NK-92 (cell line): ENCODE data around the gene JAZF1.

ENCODE experiments used
- DNase-seq: peaks from one replicate; lab custom pipeline; 2025; ENCODE audit not compliant: unreplicated experiment; lab: John Stamatoyannopoulos, UW

The JAZF1 gene

DNA sequence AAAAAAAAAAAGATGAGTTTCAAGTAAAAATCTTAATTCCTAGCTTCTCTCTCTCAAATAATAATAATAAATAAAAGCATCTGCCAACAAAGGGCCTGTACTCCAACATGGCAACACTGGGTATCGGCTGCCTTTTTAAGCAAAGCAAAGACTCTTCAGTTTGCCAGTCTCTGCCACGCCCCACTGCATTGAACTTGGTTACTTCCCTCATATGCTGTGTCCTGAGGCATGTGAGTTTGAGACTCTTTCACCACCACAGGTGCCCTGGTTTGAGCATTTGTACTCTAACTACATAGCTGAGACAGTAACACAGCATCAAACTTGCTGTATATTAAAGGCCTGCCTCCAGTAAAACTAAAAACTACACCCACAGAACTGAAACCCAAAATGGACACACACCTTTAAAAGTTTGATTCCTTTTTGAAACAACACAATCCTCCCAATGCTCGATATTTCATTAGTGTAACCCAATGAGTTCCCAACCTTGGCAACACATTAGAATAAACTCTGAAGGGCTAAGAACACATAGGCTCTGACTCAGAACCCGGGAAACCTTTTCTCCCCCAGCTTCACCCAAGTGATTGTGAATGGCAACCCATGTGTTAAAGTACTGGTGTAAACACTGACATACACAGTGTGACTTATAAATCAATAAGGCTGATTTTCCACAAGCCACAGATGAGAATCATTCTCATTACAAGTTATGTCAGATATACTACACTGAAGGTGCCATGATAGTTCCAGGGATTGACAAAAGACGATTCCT lies 12.0 kb downstream of the JAZF1 start:
- DNase-seq, result no peak

DNA sequence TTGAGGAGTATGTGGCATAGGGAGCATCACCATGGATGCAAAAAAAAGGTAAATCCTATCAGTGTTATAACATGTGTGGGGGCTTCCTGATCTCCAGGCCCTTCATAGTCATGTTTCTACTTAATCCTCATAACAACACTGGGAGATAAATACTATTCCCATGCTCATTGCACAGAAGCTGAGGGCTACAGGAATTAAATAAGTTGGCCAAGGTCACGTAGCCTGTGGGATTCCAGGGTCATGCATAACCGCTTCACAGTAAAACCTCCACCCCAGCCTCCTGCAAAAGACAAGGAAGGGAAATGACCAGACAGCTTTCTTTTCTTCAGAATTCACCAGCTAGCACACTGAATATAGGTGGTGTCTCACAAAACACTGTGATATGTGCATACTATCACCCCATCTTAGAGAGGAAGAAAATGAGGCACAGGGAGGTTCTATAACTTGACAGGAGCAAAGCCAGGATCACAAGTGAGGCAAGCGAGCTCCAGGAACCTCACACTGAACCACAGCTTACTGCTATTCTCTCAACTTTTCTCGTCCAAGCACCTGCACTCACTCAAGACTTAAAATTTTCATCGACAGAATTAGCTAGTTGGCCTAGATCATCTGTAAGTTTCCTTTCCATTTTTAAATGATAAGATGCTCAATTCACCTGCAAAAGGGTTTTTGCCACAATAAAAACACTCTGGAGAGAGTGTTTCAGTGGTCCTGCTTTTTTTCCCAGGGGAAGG lies 13.4 kb downstream of the JAZF1 start:
- DNase-seq, result no peak

DNA sequence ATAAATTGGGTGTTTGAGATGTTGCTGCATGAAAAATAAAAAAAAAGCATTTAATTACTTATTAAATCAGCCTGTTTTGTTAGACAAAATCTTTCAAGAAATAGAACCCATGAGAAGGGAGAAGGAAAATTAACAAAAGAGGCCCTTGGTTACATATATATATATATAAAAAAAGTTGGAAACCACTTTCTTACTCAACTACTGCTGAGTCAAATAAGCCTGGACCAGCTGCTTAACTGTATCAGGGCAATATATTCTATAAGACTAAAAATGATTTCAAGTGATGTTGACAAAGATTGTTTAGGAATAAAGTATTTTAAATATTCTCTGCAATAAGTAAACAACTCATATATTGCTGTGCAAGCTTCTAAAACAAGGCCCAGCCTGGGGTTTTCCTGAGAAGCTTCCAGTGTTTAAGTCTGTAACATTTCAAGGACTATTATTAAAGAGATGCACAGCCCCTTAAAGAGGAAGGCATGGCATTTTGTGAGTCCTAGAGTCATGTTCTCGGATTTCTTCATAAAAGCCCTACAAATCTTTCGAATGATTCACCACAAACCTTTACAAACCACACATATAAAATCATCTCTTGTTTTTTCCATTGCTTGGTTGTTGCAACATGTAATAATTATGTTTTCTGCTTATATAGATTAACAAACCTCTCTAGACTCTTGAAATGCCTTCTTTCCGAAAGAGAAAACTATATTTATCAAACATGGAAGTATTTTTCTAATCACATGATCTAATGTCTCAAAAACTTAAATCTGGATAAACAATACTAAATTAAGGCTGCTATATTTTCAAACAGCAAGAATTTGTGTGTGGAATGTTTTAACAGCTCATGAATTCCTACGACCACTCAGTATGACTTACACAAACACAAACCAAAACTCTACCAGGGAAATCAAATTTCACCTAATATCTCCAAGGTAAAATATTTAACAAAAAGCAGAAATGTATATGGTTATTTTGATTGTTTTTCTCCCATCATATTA lies 14.3 kb downstream of the JAZF1 start:
- DNase-seq, result no peak

DNA sequence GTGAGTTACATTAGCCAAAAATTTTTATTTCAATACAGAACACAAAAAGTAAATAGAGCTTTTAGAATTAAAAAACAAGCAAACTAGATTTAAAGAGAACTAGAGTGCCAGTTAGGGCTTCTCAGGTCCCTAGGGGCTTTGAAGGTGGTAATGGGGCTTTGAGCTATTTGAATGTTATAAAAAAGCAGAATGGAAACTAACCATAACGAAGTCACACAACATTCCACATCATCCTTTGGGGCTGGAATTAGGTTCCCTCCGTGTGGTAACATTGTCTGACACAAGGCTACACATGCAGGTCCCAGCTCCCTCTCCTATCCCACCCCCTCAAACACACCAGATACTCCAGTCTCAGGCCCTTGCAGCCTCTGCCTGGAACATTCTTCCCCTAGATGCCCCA lies 15.3 kb downstream of the JAZF1 start:
- no peak for DNase-seq

DNA sequence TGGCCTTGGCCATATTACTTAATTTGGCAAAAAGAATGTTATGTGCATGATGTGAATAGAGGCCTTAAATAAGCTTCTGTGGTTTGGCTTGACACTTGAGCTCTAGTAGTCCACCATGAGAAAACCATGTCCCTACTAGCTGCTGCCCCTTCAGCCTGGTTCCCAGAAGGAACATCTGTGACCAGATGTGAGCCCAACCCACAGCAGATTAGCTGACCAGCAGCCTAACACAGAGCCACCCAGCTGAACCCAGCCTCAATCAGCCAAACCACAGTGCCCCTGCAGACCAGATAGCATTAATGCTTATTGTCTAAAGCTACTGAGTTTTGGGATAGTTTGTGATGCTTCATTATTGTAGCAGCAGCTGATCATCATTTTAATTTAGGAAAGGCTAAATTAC lies 16.6 kb downstream of the JAZF1 start:
- DNase-seq, result no peak

DNA sequence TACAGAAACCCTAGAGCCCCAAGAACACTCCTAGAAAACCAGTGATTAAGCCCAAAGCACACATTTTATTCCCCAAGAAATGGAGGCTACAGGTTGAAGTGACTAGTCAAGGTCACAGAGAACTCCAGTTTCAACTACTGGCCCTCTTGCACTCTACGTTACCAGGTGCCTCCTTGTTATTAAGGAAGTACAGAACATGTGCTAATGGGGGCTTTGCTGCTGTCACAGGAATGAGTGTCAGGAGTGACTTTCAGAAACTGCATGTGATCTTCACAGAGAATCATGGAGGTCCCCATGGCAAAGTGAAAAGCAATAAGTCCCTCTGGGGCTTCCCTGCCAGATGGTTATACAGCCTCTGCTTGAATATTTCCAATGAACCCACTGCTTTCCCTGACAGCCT lies 19.3 kb downstream of the JAZF1 start:
- DNase-seq, result no peak

DNA sequence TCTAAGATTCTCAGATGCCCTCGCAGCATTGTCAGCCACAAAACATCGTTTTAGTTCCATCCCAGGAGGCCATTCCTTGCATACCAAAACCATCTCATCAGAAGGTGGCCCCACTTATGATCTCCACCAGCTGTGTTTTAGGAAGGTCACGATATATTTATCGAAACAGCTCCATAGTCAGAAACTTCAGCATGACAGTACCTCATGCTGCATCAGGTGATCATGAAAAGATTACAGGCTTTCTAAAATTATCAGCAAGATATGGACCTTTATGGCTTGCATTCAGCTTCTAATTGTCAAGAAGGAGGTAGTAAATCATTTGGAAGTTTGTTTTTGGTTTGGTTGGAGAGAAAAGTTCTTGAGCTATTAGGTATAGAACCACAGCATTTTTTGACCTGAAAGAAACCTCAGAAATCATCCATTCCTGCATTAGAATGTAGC lies 20.0 kb downstream of the JAZF1 start:
- no peak for DNase-seq

DNA sequence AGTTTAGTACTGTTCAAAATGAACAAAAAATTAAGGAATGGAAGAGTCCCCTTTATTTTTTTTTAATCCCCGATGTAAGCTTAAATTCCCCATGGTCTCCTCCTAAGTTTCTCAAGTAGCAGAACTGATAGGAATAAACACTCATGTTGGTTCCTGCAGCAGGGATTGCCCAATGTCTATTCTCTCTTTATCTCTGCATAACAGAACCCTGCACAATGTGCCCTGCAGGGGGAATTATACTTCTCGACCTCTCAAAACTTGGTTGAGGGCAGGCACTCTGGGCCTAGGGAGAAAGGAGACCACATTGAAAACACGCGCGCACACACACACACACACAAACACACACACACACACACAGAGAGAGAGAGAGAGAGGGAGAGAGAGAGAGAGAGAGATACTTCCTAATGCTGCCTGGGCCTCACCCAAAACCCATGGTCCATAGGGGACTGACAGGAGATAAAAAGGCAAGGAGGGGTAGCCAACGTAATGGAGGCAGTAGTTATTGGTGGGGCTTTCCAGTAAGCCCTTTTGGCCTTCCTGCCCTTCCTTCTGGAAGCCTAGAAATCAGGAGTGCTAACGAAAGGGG lies 22.7 kb downstream of the JAZF1 start:
- DNase-seq, result no peak

DNA sequence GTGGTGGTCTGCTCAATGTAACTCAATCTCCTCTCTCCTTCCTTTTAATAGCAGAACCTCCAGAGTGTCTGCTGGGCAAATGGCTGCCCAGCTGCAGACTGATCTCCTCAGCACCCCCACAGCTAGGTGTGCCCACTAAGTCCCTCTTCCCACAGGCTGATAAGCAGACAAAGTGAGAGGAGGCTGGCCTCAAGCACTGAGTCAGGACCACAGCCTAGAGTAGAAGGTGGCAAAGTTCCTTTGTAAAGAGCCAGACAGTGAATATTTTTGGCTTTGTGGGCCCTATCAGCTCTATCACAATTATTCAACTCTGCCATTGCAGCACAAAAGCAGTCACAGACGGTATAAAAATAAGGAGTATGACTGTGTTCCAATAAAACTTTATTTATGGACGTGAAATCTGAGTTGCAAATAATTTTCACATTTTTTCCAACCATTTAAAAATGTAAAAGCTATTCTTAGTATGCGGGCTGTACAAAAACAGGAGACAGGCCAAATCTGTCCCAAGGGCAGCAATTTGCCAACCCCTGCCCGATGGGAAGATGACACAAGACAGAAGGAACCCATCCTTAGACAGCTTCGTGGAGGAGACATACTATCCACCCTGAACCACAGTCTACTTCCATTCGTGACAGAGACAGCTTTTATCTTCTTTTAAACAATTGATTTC lies 23.4 kb downstream of the JAZF1 start:
- DNase-seq, result no peak

DNA sequence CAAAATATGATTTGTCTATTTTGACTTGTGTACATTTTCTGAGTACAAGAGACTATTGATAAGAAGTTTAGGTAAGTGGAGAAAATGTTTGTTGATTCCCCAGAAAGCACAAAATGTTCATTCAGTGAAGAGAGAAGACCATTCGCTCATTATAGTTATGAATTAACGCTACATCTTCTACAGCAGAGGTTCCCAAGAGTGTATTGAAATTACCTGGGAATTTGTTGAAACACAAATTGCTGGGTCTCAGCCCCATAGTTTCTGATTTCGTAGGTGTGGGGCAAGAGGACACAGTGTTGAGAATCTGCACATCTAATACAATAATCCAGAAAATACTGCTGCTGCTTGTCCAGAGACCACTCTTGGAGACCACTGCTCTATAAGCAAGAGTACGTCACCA lies 24.2 kb downstream of the JAZF1 start:
- no peak for DNase-seq

DNA sequence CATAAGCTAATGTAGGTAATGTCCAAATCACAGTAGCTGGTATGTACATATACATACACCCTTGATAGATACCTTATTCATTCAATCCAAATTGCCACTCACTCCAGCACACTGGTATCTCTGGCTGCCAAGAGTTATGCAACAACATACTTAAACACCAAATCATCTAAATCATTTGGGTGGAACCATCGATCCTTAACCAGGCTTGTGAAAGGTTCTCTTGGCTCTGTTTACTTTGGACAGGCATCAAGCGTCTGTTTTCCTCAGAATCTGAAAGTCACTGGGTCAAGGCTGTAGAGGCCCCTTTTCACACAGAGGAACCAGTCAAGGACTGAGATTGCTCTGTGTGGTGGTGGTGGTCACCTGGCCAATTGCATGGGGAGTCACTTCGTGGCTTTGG lies 24.6 kb downstream of the JAZF1 start:
- no peak for DNase-seq

DNA sequence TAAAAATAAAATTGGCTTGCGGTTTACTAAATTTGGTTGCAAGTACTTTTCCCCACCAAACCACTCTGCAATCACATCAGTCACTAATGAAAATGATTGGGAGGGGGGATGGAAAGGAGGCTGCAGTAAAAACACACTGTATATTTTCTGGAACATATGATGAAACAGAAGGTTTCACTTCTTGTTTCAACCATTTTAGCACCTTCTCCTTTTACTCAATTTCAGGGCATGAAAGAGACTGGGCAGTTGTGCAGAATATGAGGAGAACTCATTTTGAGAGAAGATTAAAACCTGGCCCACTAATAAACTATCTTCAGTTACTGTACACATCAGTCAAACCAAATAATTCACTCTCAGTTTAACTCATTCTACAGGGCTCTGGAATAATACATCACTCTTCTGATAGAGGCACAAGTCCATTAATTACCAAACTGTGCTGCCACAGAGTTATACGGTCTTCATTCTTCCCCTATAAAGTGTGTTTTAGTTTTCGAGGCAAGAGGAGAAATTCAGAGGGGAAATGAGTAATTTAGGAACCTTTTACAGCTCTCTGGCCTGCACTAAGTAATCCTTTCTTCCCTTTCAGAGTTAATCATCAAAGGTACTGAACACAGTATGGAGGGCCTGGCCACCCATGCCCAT lies 25.5 kb downstream of the JAZF1 start:
- DNase-seq, result no peak

DNA sequence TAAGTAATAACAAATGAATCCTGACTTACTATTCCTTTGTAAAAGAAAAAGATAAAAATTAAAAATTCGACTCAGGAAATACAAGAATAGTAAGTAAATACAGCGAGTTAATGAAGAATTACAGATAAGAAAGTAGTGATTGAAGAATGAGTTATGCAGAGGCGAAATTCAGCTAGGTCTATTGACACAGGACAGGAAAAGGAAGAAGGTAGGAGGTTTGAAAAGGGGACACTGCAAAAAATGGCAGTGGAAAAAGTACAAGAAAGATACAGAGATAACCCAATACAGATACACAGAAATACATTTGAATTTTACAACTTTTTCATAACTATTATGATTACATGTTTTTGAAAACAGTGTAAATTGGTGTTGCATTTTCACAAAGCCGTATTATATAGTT lies 28.0 kb downstream of the JAZF1 start:
- DNase-seq, result no peak

DNA sequence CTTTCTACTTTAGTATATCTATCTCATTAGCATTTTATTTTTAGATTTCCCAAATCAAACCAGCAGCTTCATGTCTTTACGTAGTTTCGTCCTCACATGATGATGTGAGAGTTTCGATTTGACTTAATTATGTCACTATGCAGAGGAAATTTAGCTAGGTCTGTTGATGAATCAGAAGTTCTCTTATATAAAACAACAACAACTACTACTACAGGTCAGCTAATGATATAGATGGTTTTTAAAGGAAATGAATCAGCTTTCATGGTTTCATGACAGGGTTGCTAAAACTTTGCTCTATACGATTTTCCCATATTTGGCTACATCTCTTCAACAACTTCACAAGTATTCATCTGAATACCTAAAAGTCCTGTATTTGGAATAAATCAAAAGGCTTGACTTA lies 28.6 kb downstream of the JAZF1 start:
- DNase-seq, result no peak

DNA sequence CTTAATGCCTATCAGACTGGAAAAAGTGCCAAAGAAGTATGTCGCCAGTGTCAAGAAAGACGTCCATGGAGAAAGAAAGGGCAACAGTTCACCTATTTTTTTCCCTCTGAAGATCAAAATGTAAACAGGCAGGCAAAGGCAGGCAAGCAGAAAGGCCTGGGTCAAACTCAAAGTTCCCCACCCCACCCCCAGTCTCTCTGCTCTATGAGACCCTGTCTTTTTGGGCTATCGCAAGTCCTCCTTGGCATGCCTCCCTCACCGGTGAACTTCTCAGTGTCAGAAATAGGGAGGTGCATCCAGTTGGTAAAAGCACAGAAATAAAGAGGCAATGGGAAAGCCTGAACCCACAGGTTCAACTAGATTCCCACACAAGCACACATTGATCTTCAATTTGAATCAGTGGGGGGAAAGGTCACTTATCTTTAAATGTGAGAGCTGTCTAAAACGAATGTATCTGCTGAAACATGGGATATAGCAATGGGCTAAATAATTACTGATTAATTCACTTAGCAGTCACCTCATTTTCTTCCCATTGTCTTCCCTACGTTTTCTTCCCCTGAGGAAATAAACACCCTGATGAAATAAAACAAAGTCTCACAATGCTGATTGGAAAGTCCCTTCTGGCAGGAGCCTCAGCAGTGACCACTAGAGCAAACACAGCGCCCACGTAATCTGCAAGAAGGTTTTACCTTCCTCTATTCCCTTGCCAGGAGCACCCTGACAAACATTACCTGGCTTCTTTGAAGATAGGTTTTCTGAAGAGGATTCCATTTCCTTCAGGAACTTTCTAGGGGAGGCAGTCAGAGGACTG lies 31.1 kb downstream of the JAZF1 start:
- no peak for DNase-seq

DNA sequence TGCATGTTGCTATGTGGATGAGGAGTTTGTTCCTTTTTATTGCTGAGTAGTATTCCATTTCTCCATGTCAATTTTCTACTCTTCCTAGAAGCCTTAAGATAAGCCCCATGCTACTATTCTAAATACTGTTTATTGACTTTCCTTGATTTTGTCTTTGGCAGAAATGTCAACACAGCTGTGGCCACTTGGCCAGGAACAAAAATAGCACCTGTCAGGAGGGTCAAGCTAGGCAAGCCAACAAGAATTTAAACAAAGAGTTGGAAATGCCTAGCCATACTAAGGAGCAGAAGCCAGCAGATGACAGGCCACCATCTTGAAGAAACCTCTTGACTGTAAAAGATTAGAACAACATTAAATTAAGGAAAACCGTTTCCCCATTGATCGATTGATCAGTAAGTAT lies 34.7 kb downstream of the JAZF1 start:
- no peak for DNase-seq

DNA sequence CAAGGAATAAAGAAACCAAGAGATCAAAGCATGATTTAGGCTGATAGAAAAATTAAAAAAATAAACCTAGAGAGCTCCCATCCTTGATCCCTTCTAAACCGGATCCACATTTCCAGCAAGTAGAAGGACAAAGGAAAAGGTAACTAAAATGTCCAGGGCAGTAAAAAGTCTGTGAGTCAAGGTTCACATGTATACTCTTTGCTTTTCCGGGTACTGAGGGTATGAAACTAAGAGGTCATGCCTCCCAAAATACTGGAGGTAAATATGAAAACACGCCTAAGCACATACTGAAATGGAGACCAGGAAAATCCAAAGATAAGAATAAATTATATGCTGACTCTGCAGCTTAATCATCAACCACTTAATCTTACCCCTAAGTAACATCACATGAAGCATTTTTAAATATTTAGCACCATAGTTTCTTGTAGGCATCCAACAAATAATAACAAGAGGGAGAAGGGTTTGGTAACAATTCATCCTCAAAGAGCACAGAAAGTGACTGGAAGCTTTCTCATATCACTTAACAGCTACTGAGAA lies 35.4 kb downstream of the JAZF1 start:
- no peak for DNase-seq

DNA sequence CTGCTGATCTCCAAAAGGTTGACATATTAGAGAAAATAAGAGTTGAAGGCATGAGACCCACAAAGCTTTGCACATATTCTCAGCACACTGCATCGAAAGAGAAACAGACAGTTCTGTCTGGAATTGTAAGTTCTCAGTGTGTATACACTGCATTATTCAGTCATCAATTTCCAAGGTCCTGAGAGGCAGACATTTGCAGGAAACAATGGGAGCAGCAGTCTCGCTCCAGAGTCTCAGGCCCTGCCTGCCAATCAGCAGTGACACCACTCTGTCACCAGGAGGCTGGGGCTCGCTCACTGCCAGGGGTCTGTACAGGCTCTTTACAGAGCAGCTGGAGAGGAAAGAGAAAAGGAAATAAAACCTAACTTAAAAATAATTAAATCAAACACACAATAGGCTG lies 36.3 kb downstream of the JAZF1 start:
- DNase-seq, result no peak

DNA sequence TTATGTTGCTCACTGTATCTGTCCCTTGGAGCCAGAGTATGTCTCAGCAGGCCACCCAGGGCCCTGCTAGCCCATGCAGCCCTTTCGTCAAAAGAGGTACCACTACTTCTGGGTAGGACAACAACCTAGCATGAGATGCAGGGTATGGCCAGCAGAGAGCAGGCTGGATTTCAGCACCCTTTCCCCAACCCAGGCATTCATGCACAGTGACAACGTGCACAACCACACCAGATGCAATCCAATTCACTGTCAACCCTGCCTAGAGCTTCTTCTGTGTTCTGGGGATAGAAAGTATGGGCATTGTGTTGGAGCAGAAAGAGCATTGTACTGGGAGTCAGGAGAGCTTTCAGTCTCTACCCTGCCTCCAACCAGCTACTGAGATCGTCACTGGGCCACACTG lies 37.9 kb downstream of the JAZF1 start:
- DNase-seq, result no peak
